Urinary bladder (tissue), 4 donors: ENCODE data around the gene POLDIP2. TPM values are rescaled to one million over a fixed set of nuclear protein-coding genes. Genes with fewer than 3 reads are reported as not detected.

ENCODE experiments used
- DNase-seq: peaks from one replicate; pipeline ENCODE4 v3.0.0-alpha.2; 2015; ENCODE audit errors: extremely low spot score
- H3K27ac ChIP-seq: one replicate; pipeline ENCODE4 v1.5.1; 2013; ENCODE audit warnings: low read depth, mild to moderate bottlenecking, moderate library complexity
- H3K36me3 ChIP-seq: one replicate; pipeline ENCODE4 v1.6.1; 2013; ENCODE audit warnings: mild to moderate bottlenecking, moderate library complexity; ENCODE audit not compliant: insufficient read depth
- H3K4me1 ChIP-seq: one replicate; pipeline ENCODE4 v1.6.1; 2013; ENCODE audit warnings: mild to moderate bottlenecking, moderate library complexity; ENCODE audit not compliant: insufficient read depth
- H3K4me3 ChIP-seq: one replicate; pipeline ENCODE4 v1.5.1; 2013; ENCODE audit warnings: low read depth, low read length
- WGBS: extraction: QIAGEN DNeasy Blood & Tissue Kit; methylation state at CpG from one replicate; pipeline ENCODE4 v1.1.7; 2013; 5-methylcytosine and 5-hydroxymethylcytosine counted together
- polyA plus RNA-seq: library from polyadenylated mRNA; stranded (reverse); fragments of 200-250 nt; gene quantifications from one replicate; pipeline ENCODE4 v1.2.3, GENCODE V29; 2013
- total RNA-seq: library from RNA; depleted of rRNA; stranded (reverse); fragments of >200 nt; gene quantifications from one replicate; pipeline ENCODE4 v1.2.3, GENCODE V29; 2014
- donor health status: healthy with polysubstance abuse.
- donor health status: healthy.

The POLDIP2 gene
- total and polyA plus RNA-seq, 2 donors = 35.1 to 79.6 TPM

- H3K36me3 ChIP-seq = no peaks in the 10 kb centered on the region
- 58% methylated on average over 6 of the region's 6 CpGs for WGBS
- no peak for DNase-seq
- H3K4me1 ChIP-seq = no peaks in the 10 kb centered on the region
- no peak overlapping the region for H3K27ac ChIP-seq
- no peak overlapping the region for H3K4me3 ChIP-seq
Observed at GRCh38 chr17:28396635-28397239, 39.4 kb upstream of the POLDIP2 start.

DNA sequence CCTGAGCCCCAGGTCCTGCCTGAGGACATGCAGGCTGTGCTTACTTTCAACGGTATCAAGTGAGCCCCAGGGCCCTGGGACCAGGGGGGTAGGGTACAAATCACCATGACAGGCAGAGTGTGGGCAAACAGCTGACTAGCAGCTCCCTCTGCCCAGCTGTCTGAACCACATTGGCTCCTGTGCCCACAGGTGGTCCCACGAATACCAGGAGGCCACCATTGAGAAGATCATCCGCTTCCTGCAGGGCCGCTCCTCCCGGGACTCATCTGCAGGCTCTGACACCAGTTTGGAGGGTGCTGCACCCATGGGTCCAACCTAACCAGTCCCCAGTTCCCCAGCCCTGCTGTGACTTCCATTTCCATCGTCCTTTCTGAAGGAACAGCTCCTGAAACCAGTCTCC is 38.6 kb upstream of the POLDIP2 start:
- Histone ChIP-seq H3K4me3 (no peak overlapping the region), H3K4me1 (no peaks in the 10 kb centered on the region), H3K36me3 (no peaks in the 10 kb centered on the region), H3K27ac (no peak overlapping the region)
- 87% methylated on average over 6 of the region's 6 CpGs for WGBS
- no peak for DNase-seq

GRCh38 chr17:28395426-28395825 is 38.1 kb upstream of the POLDIP2 start:
- WGBS = 84% methylated on average over 2 of the region's 2 CpGs

DNA sequence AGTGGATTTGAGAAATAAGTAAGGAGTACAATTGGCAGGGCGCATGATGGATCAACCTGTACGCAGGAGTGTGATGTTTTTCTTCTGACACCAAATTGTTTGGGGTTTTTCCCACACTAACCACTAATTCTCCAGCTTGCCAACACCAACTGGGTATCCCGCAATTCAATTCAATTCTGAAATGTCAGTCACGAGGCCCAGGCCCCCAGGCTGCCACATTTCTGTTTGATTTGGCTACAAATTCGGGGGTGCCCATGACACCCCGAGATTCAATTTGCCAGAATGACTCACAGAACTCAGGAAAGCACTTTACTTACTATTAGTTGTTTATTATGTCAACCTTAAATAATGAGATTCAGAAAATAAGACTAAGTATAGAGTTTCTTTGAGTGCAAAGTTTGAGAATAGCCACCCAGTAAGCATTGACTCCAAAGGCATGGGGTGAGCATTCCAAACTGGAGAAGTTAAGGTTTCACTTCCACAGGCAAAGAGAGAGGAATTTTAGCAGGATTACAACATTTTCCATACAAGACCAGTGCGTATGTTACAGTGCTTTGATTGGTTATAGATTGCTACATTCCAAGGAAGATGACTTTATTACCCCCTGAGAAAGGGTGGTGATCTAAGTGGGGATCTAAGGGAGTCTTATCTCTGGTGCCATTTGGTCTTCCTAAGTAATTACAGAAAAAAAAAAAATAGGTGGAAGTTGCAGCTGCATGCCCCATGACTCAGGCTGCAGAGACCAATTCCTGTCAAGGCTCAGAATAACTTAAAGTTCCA is 37.2 kb upstream of the POLDIP2 start:
- Histone ChIP-seq H3K4me3 (no peak overlapping the region), H3K4me1 (no peaks in the 10 kb centered on the region), H3K27ac (no peak overlapping the region), H3K36me3 (no peaks in the 10 kb centered on the region)
- no peak for DNase-seq
- 90% methylated on average over 7 of the region's 7 CpGs for WGBS

More at GRCh38 chr17:28395426-28395825, 38.1 kb upstream of the POLDIP2 start:
- Histone ChIP-seq H3K36me3 (no peaks in the 10 kb centered on the region), H3K4me1 (no peaks in the 10 kb centered on the region), H3K27ac (no peak overlapping the region), H3K4me3 (no peak overlapping the region)
- DNase-seq = no peak

- no peak for DNase-seq
- H3K36me3 ChIP-seq = no peaks in the 10 kb centered on the region
- no peaks in the 10 kb centered on the region for H3K4me1 ChIP-seq
- no peak overlapping the region for H3K4me3 ChIP-seq
- no peak overlapping the region for H3K27ac ChIP-seq
- WGBS = 63% methylated on average over 10 of the region's 10 CpGs
Observed at GRCh38 chr17:28392491-28392890, 35.2 kb upstream of the POLDIP2 start.

GRCh38 chr17:28391401-28391800 is 34.1 kb upstream of the POLDIP2 start:
- Histone ChIP-seq H3K27ac (no peak overlapping the region), H3K4me3 (no peak overlapping the region), H3K4me1 (no peaks in the 10 kb centered on the region), H3K36me3 (no peaks in the 10 kb centered on the region)
- no peak for DNase-seq
- WGBS = 92% methylated on average over 2 of the region's 2 CpGs

GRCh38 chr17:28390984-28391383 is 33.7 kb upstream of the POLDIP2 start:
- no peak for DNase-seq
- no peak overlapping the region for H3K27ac ChIP-seq
- WGBS = 94% methylated on average over 1 of the region's 1 CpG
- H3K4me3 ChIP-seq = no peak overlapping the region
- no peaks in the 10 kb centered on the region for H3K4me1 ChIP-seq
- H3K36me3 ChIP-seq = no peaks in the 10 kb centered on the region

DNA sequence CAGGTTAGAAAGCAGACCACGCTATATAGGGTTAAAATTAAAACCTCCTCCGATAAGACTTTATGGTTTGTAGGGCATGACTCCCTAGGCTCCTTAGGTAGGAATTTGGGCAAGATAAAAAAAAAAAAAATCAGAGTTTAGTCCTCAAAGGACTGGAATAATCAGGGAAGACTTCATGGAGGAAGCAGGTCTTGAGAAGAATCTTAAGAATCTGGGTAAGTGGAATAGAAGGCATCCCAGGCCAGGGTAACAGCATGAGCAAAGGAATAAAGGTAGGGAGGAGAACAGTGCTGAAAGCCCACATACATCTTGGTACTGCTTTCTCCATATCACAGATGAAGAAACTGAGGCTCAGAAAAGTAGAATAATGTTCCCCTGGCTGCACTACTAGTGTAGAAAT is 33.2 kb upstream of the POLDIP2 start:
- H3K4me3 ChIP-seq = no peak overlapping the region
- no peak for DNase-seq

DNA sequence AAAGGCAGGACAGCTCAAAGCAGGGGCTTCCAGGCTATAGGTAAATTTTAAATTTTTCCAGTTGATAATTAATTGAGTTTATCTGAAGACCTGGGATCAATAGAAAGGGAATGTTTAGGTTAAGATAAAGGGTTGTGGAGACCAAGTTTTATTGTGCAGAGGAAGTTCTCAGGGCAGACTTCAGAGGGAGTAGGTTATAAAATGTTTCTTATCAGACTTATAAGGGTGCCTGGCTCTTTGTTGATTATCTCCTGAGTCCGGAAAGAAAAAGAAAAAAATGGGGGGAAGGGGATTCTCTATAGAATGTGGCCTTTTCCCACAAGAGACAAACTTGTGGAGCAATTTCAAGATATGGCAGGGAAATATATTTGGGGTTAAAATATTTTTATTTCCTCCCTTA is 32.8 kb upstream of the POLDIP2 start:
- no peak overlapping the region for H3K4me3 ChIP-seq
- 79% methylated on average over 1 of the region's 1 CpG for WGBS
- no peaks in the 10 kb centered on the region for H3K36me3 ChIP-seq
- H3K27ac ChIP-seq = no peak overlapping the region
- DNase-seq = no peak
- H3K4me1 ChIP-seq = no peaks in the 10 kb centered on the region

More for the DNA sequence above, 33.2 kb upstream of the POLDIP2 start:
- H3K4me1 ChIP-seq = no peaks in the 10 kb centered on the region
- 78% methylated on average over 2 of the region's 2 CpGs for WGBS
- H3K36me3 ChIP-seq = no peaks in the 10 kb centered on the region
- H3K27ac ChIP-seq = no peak overlapping the region

GRCh38 chr17:28388106-28388505 is 30.8 kb upstream of the POLDIP2 start:
- H3K27ac ChIP-seq = no peak overlapping the region
- no peaks in the 10 kb centered on the region for H3K4me1 ChIP-seq
- WGBS = 96% methylated on average over 11 of the region's 11 CpGs
- no peaks in the 10 kb centered on the region for H3K36me3 ChIP-seq
- no peak for DNase-seq
- H3K4me3 ChIP-seq = no peak overlapping the region

DNA sequence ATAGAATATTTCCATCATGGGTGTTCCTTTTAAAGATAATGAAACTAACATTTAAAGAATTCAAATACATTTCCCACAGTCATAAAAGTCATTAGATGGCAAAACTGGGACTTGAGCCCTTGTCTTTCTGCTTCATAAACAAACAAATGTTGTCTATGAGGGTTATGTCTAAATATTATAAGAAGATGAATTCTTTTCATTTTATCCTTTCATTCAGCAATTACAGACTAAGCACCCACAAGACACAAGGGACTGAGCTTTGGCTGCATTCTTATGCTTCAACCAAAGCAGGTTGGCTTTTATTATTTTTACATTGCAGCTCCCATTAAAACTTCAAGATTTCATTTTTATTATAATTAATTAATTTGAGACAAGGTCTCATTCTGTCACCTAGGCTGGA is 29.1 kb upstream of the POLDIP2 start:
- H3K36me3 ChIP-seq = no peaks in the 10 kb centered on the region

GRCh38 chr17:28385406-28385805 is 28.1 kb upstream of the POLDIP2 start:
- H3K4me3 ChIP-seq = no peak overlapping the region
- 87% methylated on average over 8 of the region's 8 CpGs for WGBS
- no peaks in the 10 kb centered on the region for H3K36me3 ChIP-seq
- no peak overlapping the region for H3K27ac ChIP-seq
- no peaks in the 10 kb centered on the region for H3K4me1 ChIP-seq
- DNase-seq = no peak

More for the DNA sequence above, 29.1 kb upstream of the POLDIP2 start:
- Histone ChIP-seq H3K4me3 (no peak overlapping the region), H3K27ac (no peak overlapping the region), H3K4me1 (no peaks in the 10 kb centered on the region)
- no peak for DNase-seq

DNA sequence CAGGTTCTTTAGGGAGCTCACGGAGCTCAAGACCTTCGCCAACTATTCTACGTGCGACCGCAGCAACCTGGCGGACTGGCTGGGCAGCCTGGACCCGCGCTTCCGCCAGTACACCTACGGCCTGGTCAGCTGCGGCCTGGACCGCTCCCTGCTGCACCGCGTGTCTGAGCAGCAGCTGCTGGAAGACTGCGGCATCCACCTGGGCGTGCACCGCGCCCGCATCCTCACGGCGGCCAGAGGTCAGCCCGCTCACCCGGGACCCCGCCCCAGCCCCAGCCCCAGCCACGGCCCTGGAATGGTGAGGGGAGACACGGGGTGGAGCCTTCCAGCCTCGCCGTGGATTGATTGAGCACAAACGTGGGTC is 27.7 kb upstream of the POLDIP2 start:
- no peaks in the 10 kb centered on the region for H3K4me1 ChIP-seq

GRCh38 chr17:28384281-28385036 is 27.1 kb upstream of the POLDIP2 start:
- DNase-seq = no peak
- 45% methylated on average over 56 of the region's 56 CpGs for WGBS
- Histone ChIP-seq H3K4me1 (no peaks in the 10 kb centered on the region), H3K36me3 (no peaks in the 10 kb centered on the region), H3K4me3 (peak overlapping the region; percentile 35), H3K27ac (peak overlapping the region; percentile 30)

More for the DNA sequence above, 27.7 kb upstream of the POLDIP2 start:
- Histone ChIP-seq H3K36me3 (no peaks in the 10 kb centered on the region), H3K27ac (no peak overlapping the region), H3K4me3 (peak overlapping the region; percentile 35)
- 49% methylated on average over 29 of the region's 29 CpGs for WGBS
- DNase-seq = no peak
